SK-N-SH treated with all-trans-retinoic acid at 6 μM for 48 hours (cell line): ENCODE measurements around the gene SP2.

Experiments
- ATAC-seq: fragments of 200-7000 bp; cut with Tn5 transposase; 3 replicates; pipeline ENCODE4 v1.9.1; 2020; ENCODE audit warnings: mild to moderate bottlenecking, moderate library complexity
- ARNTL ChIP-seq: fragments of 450-650 bp; formaldehyde crosslinking; IDR thresholded peaks from 2 replicates; pipeline ENCODE4 v1.5.0; 2020; ENCODE audit warnings: low read depth, mild to moderate bottlenecking, moderate library complexity, borderline replicate concordance
- BACH2 ChIP-seq: fragments of 250-450 bp; sonication (Bioruptor Pico); IDR thresholded peaks from 2 replicates; pipeline ENCODE4 v1.9.0; 2021; ENCODE audit warnings: mild to moderate bottlenecking, borderline replicate concordance
- CREB5 ChIP-seq: fragments of 250-450 bp; sonication (Bioruptor Pico); IDR thresholded peaks from 2 replicates; pipeline ENCODE4 v1.5.1; 2020; ENCODE audit warnings: low read depth, mild to moderate bottlenecking, moderate library complexity
- CSDC2 ChIP-seq: fragments of 250-450 bp; sonication (Bioruptor Pico); IDR thresholded peaks from 2 replicates; pipeline ENCODE4 v1.5.0; 2020; ENCODE audit warnings: mild to moderate bottlenecking, moderate library complexity
- CSRNP3 ChIP-seq: fragments of 250-450 bp; sonication (Bioruptor Pico); IDR thresholded peaks from 2 replicates; pipeline ENCODE4 v1.5.1; 2021; ENCODE audit warnings: mild to moderate bottlenecking, moderate library complexity
- ESRRG ChIP-seq: fragments of 250-450 bp; sonication (Bioruptor Pico); IDR thresholded peaks from 2 replicates; pipeline ENCODE4 v1.6.1; 2021; ENCODE audit warnings: mild to moderate bottlenecking
- GLIS3 ChIP-seq: fragments of 250-450 bp; sonication (Bioruptor Pico); IDR thresholded peaks from 2 replicates; pipeline ENCODE4 v1.5.0; 2020; ENCODE audit warnings: mild to moderate bottlenecking, moderate library complexity
- ISL1 ChIP-seq: fragments of 250-450 bp; sonication (Bioruptor Pico); IDR thresholded peaks from 2 replicates; pipeline ENCODE4 v2.1.2; 2022; ENCODE audit warnings: mild to moderate bottlenecking, moderate library complexity
- OSR1 ChIP-seq: fragments of 250-450 bp; sonication (Bioruptor Pico); IDR thresholded peaks from 2 replicates; pipeline ENCODE4 v1.8.0; 2022; ENCODE audit warnings: moderate library complexity, mild to moderate bottlenecking, inconsistent platforms
- PATZ1 ChIP-seq: fragments of 250-450 bp; sonication (Bioruptor Pico); IDR thresholded peaks from 2 replicates; pipeline ENCODE4 v1.8.0; 2020; ENCODE audit warnings: mild to moderate bottlenecking, moderate library complexity, borderline replicate concordance
- POU6F1 ChIP-seq: fragments of 250-450 bp; sonication (Bioruptor Pico); IDR thresholded peaks from 2 replicates; pipeline ENCODE4 v1.8.0; 2021; ENCODE audit warnings: low read depth, mild to moderate bottlenecking, moderate library complexity, borderline replicate concordance
- PPARA ChIP-seq: fragments of 250-450 bp; sonication (Bioruptor Pico); IDR thresholded peaks from 2 replicates; pipeline ENCODE4 v1.5.0; 2020; ENCODE audit warnings: mild to moderate bottlenecking, borderline replicate concordance
- RARB ChIP-seq: fragments of 250-450 bp; sonication (Bioruptor Pico); IDR thresholded peaks from 2 replicates; pipeline ENCODE4 v1.8.0; 2021; ENCODE audit warnings: mild to moderate bottlenecking, moderate library complexity
- SNAI2 ChIP-seq: fragments of 250-450 bp; sonication (Bioruptor Pico); IDR thresholded peaks from 2 replicates; pipeline ENCODE4 v1.5.0; 2020; ENCODE audit warnings: mild to moderate bottlenecking, moderate library complexity
- TCF4 ChIP-seq: fragments of 250-450 bp; sonication (Bioruptor Pico); IDR thresholded peaks from 2 replicates; pipeline ENCODE4 v1.8.0; 2021; ENCODE audit warnings: mild to moderate bottlenecking, moderate library complexity, borderline replicate concordance
- TOX ChIP-seq: fragments of 250-450 bp; sonication (Bioruptor Pico); IDR thresholded peaks from 2 replicates; pipeline ENCODE4 v1.8.0; 2021; ENCODE audit warnings: mild to moderate bottlenecking, moderate library complexity, borderline replicate concordance
- TSHZ2 ChIP-seq: fragments of 250-450 bp; sonication (Bioruptor Pico); IDR thresholded peaks from 2 replicates; pipeline ENCODE4 v1.5.0; 2020; ENCODE audit warnings: mild to moderate bottlenecking, moderate library complexity
- ZC3H10 ChIP-seq: fragments of 250-450 bp; sonication (Bioruptor Pico); IDR thresholded peaks from 2 replicates; pipeline ENCODE4 v1.5.1; 2021; ENCODE audit warnings: mild to moderate bottlenecking, moderate library complexity
- ZFP3 ChIP-seq: fragments of 250-450 bp; sonication (Bioruptor Pico); IDR thresholded peaks from 2 replicates; pipeline ENCODE4 v1.5.0; 2020; ENCODE audit warnings: mild to moderate bottlenecking, moderate library complexity
- ZFP30 ChIP-seq: fragments of 450-650 bp; formaldehyde crosslinking; IDR thresholded peaks from 2 replicates; pipeline ENCODE4 v1.5.0; 2022; ENCODE audit warnings: mild to moderate bottlenecking, moderate library complexity
- ZNF565 ChIP-seq: fragments of 450-650 bp; formaldehyde crosslinking; conservative IDR thresholded peaks from 2 replicates; pipeline ENCODE4 v1.5.0; 2020; ENCODE audit warnings: low read depth, mild to moderate bottlenecking, moderate library complexity
- ZNF70 ChIP-seq: fragments of 450-650 bp; formaldehyde crosslinking; IDR thresholded peaks from 2 replicates; pipeline ENCODE4 v1.5.0; 2020; ENCODE audit warnings: mild to moderate bottlenecking, moderate library complexity
- ZNF8 ChIP-seq: fragments of 450-650 bp; formaldehyde crosslinking; IDR thresholded peaks from 2 replicates; pipeline ENCODE4 v1.5.0; 2020; ENCODE audit warnings: mild to moderate bottlenecking, moderate library complexity

The SP2 gene

GRCh38 chr17:47884905-47885730 is 10.9 kb upstream of the SP2 start:
- no peak for ATAC-seq
- TF ChIP-seq CSDC2 (CRISPR knock-in tag), result no peak
- no peak for TF ChIP-seq OSR1 (CRISPR knock-in tag)
- no peak for TF ChIP-seq TCF4 (CRISPR knock-in tag)
- TF ChIP-seq RARB (CRISPR knock-in tag), result no peak
- no peak for TF ChIP-seq ZFP3 (CRISPR knock-in tag)
- TF ChIP-seq ESRRG (CRISPR knock-in tag), result no peak
- TF ChIP-seq ZC3H10 (CRISPR knock-in tag), result no peak
- no peak for TF ChIP-seq ISL1 (CRISPR knock-in tag)
- no peak for TF ChIP-seq SNAI2 (CRISPR knock-in tag)
- no peak for TF ChIP-seq PATZ1
- no peak for TF ChIP-seq ZNF8 (CRISPR knock-in tag)
- no peak for TF ChIP-seq CREB5 (CRISPR knock-in tag)
- TF ChIP-seq GLIS3, result no peak
- TF ChIP-seq ZNF565 (CRISPR knock-in tag), result no peak
- no peak for TF ChIP-seq ZNF70 (CRISPR knock-in tag)

GRCh38 chr17:47888293-47888692 is 7.7 kb upstream of the SP2 start:
- no peak for TF ChIP-seq ESRRG (CRISPR knock-in tag)
- no peak for TF ChIP-seq CSRNP3 (CRISPR knock-in tag)
- TF ChIP-seq CSDC2 (CRISPR knock-in tag), result no peak
- no peak for TF ChIP-seq TCF4 (CRISPR knock-in tag)
- TF ChIP-seq ZC3H10 (CRISPR knock-in tag), result no peak
- TF ChIP-seq OSR1 (CRISPR knock-in tag), result no peak
- TF ChIP-seq POU6F1 (CRISPR knock-in tag), result no peak
- TF ChIP-seq ARNTL (CRISPR knock-in tag), result no peak
- no peak for TF ChIP-seq ZFP30
- TF ChIP-seq SNAI2 (CRISPR knock-in tag), result no peak
- TF ChIP-seq TSHZ2, result no peak
- no peak for TF ChIP-seq TOX (CRISPR knock-in tag)
- no peak for TF ChIP-seq PPARA (CRISPR knock-in tag)
- no peak for TF ChIP-seq ISL1 (CRISPR knock-in tag)
- TF ChIP-seq ZNF70 (CRISPR knock-in tag), result no peak
- no peak for TF ChIP-seq BACH2 (CRISPR knock-in tag)
- no peak for TF ChIP-seq PATZ1
- ATAC-seq, result no peak
